PFSK-1 (cell line): ENCODE measurements around the gene APOM.
A peak's percentile ranks its signal among the peaks of the same experiment; 100 is the strongest.

Experiments used
- FOXP2 ChIP-seq: optimal IDR thresholded peaks from 2 replicates; pipeline ENCODE3; 2011; ENCODE audit warnings: borderline replicate concordance, control low read depth, inconsistent platforms; ENCODE audit not compliant: insufficient read depth; ENCODE audit errors: extremely low read length, extremely low read depth
- POLR2AphosphoS5 ChIP-seq: IDR thresholded peaks from 2 replicates; pipeline ENCODE4 v1.6.1; 2012; ENCODE audit warnings: low read depth, mild to moderate bottlenecking, control low read depth, low read length, moderate library complexity
- REST ChIP-seq, 2 experiments: IDR thresholded peaks; 2 replicates each; pipeline versions ENCODE4 v1.6.1 to v1.8.0; 2011 to 2012; ENCODE audit warnings: low read depth in 2 of 2, low read length in 2 of 2, control low read depth in 1 of 2, inconsistent platforms in 1 of 2, mild to moderate bottlenecking in 1 of 2, moderate library complexity in 1 of 2; ENCODE audit not compliant: insufficient read depth in 1 of 2
- SIN3A ChIP-seq: IDR thresholded peaks from 2 replicates; pipeline ENCODE4 v1.6.1; 2012; ENCODE audit warnings: mild to moderate bottlenecking, low read length, moderate library complexity, borderline replicate concordance; ENCODE audit not compliant: insufficient read depth
- TAF1 ChIP-seq: IDR thresholded peaks from 2 replicates; pipeline ENCODE4 v1.6.1; 2012; ENCODE audit warnings: low read length, control low read depth, borderline replicate concordance; ENCODE audit not compliant: insufficient read depth

The APOM gene

GRCh38 chr6:31622684-31623091 lies 33.0 kb upstream of the APOM start:
- TF ChIP-seq TAF1 (no peak), FOXP2 (no peak), REST (IDR thresholded peaks at IDR 0.05; ENCODE audit: insufficient read depth in 1 of 2, low read depth in 2 of 2, low read length in 2 of 2) (no peak), POLR2AphosphoS5 (no peak), SIN3A (no peak)

GRCh38 chr6:31624070-31624469 lies 31.6 kb upstream of the APOM start:
- TF ChIP-seq POLR2AphosphoS5: no peak
- no peak for TF ChIP-seq SIN3A
- TF ChIP-seq FOXP2: no peak
- no peak for TF ChIP-seq REST (IDR thresholded peaks at IDR 0.05; ENCODE audit: insufficient read depth in 1 of 2, low read depth in 2 of 2, low read length in 2 of 2)
- no peak for TF ChIP-seq TAF1

GRCh38 chr6:31626952-31627351 lies 28.7 kb upstream of the APOM start:
- TF ChIP-seq POLR2AphosphoS5 (no peak), SIN3A (no peak), TAF1 (no peak), REST (IDR thresholded peaks at IDR 0.05; ENCODE audit: insufficient read depth in 1 of 2, low read depth in 2 of 2, low read length in 2 of 2) (no peak), FOXP2 (no peak)

- TF ChIP-seq SIN3A (no peak), POLR2AphosphoS5 (peak; percentile 41), FOXP2 (no peak), REST (IDR thresholded peaks at IDR 0.05; ENCODE audit: insufficient read depth in 1 of 2, low read depth in 2 of 2, low read length in 2 of 2) (no peak), TAF1 (no peak)
Measured at GRCh38 chr6:31627690-31628287, 27.9 kb upstream of the APOM start.
